ENCODE data around the gene QPCTL. TPM values are rescaled to one million over a fixed set of nuclear protein-coding genes. Genes with fewer than 3 reads are reported as not detected.

The QPCTL gene
- total and polyA plus RNA-seq, 2 of the 13 experiments (the other 11 are each of a cell fraction or from before 2014, with no cell fraction given) = 16.0 to 19.1 TPM

DNA sequence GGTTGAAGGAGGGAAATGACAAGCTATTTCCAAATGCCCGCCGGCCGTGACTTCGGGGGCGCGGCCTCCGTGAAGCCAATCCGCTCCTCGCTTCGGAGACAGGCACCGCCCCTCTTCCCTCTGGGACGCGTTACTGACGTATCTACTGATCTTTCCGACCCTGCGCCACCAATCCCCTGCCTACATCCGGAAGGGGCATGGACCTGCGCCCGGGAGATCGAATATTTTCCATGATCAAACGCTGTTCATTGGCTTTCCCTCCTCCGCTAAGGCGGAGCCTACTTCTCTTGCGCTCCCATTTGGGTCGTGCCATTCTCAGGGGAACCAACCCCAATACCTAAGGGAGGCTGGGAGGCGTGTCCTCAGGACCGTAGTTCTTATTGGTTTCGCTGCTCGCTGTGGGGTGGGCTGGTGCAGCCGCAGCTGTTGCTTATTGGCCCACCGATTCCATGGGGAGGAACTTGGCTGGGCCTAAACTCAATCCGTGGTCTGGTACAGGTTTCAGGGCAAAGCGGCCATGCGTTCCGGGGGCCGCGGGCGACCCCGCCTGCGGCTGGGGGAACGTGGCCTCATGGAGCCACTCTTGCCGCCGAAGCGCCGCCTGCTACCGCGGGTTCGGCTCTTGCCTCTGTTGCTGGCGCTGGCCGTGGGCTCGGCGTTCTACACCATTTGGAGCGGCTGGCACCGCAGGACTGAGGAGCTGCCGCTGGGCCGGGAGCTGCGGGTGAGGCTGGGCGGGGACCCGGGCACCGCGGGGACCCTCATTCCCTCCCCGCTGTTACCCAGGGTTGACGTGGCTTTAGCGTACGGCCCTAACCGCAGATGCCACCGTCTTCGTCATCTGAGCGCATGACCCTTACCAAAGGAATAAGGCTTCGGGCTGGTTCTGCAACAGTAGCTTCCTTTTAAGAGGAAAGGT lies at the start of gene QPCTL (continued):
- TF ChIP-seq, protein P1, sequence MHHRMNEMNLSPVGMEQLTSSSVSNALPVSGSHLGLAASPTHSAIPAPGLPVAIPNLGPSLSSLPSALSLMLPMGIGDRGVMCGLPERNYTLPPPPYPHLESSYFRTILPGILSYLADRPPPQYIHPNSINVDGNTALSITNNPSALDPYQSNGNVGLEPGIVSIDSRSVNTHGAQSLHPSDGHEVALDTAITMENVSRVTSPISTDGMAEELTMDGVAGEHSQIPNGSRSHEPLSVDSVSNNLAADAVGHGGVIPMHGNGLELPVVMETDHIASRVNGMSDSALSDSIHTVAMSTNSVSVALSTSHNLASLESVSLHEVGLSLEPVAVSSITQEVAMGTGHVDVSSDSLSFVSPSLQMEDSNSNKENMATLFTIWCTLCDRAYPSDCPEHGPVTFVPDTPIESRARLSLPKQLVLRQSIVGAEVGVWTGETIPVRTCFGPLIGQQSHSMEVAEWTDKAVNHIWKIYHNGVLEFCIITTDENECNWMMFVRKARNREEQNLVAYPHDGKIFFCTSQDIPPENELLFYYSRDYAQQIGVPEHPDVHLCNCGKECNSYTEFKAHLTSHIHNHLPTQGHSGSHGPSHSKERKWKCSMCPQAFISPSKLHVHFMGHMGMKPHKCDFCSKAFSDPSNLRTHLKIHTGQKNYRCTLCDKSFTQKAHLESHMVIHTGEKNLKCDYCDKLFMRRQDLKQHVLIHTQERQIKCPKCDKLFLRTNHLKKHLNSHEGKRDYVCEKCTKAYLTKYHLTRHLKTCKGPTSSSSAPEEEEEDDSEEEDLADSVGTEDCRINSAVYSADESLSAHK (CRISPR knock-in tag; IDR thresholded peaks at IDR 0.05; ENCODE audit: borderline replicate concordance) = no peak
- TF ChIP-seq RARA (CRISPR knock-in tag; IDR thresholded peaks at IDR 0.05) = peak; percentile 7; the same call in 1 of the 2 replicates
- TF ChIP-seq, protein P2, sequence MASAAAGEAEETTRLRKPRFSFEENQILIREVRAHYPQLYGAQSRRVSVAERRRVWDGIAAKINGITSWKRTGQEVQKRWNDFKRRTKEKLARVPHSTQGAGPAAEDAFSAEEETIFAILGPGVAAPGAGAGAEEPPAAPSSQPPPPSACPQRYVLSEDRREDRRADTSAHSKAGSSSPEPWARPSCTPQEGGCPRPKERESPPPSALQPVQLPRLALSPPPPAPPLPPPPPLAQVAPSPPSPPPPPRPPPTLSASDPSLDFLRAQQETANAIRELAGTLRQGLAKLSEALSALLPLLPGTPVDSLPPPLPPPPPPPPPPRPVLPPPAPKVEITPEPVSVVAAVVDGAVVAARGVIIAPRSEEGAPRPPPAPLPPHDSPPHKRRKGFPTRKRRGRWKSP (CRISPR knock-in tag; IDR thresholded peaks at IDR 0.05) = peak; percentile 67
- TF ChIP-seq MIXL1 (CRISPR knock-in tag; IDR thresholded peaks at IDR 0.05) = 0 out of 2 replicates have a peak, but pooled peaks have one; percentile 3
- TF ChIP-seq MAZ (IDR thresholded peaks at IDR 0.05; ENCODE audit: borderline replicate concordance, low read depth, low read length) = peak; percentile 66; the same call in 1 of the 2 replicates
- TF ChIP-seq MAZ (CRISPR knock-in tag; IDR thresholded peaks at IDR 0.05; ENCODE audit: low read depth) = no peak
- TF ChIP-seq, protein P3, sequence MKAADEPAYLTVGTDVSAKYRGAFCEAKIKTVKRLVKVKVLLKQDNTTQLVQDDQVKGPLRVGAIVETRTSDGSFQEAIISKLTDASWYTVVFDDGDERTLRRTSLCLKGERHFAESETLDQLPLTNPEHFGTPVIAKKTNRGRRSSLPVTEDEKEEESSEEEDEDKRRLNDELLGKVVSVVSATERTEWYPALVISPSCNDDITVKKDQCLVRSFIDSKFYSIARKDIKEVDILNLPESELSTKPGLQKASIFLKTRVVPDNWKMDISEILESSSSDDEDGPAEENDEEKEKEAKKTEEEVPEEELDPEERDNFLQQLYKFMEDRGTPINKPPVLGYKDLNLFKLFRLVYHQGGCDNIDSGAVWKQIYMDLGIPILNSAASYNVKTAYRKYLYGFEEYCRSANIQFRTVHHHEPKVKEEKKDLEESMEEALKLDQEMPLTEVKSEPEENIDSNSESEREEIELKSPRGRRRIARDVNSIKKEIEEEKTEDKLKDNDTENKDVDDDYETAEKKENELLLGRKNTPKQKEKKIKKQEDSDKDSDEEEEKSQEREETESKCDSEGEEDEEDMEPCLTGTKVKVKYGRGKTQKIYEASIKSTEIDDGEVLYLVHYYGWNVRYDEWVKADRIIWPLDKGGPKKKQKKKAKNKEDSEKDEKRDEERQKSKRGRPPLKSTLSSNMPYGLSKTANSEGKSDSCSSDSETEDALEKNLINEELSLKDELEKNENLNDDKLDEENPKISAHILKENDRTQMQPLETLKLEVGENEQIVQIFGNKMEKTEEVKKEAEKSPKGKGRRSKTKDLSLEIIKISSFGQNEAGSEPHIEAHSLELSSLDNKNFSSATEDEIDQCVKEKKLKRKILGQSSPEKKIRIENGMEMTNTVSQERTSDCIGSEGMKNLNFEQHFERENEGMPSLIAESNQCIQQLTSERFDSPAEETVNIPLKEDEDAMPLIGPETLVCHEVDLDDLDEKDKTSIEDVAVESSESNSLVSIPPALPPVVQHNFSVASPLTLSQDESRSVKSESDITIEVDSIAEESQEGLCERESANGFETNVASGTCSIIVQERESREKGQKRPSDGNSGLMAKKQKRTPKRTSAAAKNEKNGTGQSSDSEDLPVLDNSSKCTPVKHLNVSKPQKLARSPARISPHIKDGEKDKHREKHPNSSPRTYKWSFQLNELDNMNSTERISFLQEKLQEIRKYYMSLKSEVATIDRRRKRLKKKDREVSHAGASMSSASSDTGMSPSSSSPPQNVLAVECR (CRISPR knock-in tag; IDR thresholded peaks at IDR 0.05; ENCODE audit: borderline replicate concordance) = peak; percentile 97
- peak; percentile 60 for TF ChIP-seq ZNF451 (CRISPR knock-in tag; IDR thresholded peaks at IDR 0.05)
- no peak for TF ChIP-seq KDM6A (CRISPR knock-in tag; IDR thresholded peaks at IDR 0.05; ENCODE audit: low read depth)
- TF ChIP-seq, protein P4, sequence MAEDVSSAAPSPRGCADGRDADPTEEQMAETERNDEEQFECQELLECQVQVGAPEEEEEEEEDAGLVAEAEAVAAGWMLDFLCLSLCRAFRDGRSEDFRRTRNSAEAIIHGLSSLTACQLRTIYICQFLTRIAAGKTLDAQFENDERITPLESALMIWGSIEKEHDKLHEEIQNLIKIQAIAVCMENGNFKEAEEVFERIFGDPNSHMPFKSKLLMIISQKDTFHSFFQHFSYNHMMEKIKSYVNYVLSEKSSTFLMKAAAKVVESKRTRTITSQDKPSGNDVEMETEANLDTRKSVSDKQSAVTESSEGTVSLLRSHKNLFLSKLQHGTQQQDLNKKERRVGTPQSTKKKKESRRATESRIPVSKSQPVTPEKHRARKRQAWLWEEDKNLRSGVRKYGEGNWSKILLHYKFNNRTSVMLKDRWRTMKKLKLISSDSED (CRISPR knock-in tag; IDR thresholded peaks at IDR 0.05) = no peak
- peak; percentile 94 for TF ChIP-seq HNRNPLL (IDR thresholded peaks at IDR 0.05; ENCODE audit: low read depth, low read length, poor library complexity, severe bottlenecking)
- TF ChIP-seq RARG (CRISPR knock-in tag; IDR thresholded peaks at IDR 0.05; ENCODE audit: low read depth) = no peak
- TF ChIP-seq SRY (CRISPR knock-in tag; IDR thresholded peaks at IDR 0.05) = 0 out of 2 replicates have a peak, but pooled peaks have one; percentile 38
- peak; percentile 68 for TF ChIP-seq SAP130 (CRISPR knock-in tag; IDR thresholded peaks at IDR 0.05; ENCODE audit: low read depth)
- TF ChIP-seq KMT2B (CRISPR knock-in tag; IDR thresholded peaks at IDR 0.05) = no peak; the same call in 1 of the 2 replicates
- TF ChIP-seq, protein P5, sequence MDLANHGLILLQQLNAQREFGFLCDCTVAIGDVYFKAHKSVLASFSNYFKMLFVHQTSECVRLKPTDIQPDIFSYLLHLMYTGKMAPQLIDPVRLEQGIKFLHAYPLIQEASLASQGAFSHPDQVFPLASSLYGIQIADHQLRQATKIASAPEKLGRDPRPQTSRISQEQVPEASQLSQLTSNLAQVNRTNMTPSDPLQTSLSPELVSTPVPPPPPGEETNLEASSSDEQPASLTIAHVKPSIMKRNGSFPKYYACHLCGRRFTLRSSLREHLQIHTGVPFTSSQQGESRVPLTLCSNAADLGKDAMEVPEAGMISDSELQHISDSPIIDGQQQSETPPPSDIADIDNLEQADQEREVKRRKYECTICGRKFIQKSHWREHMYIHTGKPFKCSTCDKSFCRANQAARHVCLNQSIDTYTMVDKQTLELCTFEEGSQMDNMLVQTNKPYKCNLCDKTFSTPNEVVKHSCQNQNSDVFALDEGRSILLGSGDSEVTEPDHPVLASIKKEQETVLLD (CRISPR knock-in tag; IDR thresholded peaks at IDR 0.05; ENCODE audit: low read depth) = no peak
- no peak for TF ChIP-seq RFX3 (CRISPR knock-in tag; IDR thresholded peaks at IDR 0.05)
- no peak for TF ChIP-seq HNRNPL (IDR thresholded peaks at IDR 0.05; ENCODE audit: low read depth, low read length)
